SH-SY5Y (cell line): ENCODE data around the gene XNDC1N.

ENCODE experiments used
- GATA2 ChIP-seq: IDR thresholded peaks from 2 replicates; pipeline ENCODE4 v1.6.1; 2011; ENCODE audit warnings: mild to moderate bottlenecking, low read depth, low read length
- GATA3 ChIP-seq: IDR thresholded peaks from 2 replicates; pipeline ENCODE4 v1.6.1; 2011; ENCODE audit warnings: low read depth, mild to moderate bottlenecking, low read length, moderate library complexity

XNDC1N gene

DNA sequence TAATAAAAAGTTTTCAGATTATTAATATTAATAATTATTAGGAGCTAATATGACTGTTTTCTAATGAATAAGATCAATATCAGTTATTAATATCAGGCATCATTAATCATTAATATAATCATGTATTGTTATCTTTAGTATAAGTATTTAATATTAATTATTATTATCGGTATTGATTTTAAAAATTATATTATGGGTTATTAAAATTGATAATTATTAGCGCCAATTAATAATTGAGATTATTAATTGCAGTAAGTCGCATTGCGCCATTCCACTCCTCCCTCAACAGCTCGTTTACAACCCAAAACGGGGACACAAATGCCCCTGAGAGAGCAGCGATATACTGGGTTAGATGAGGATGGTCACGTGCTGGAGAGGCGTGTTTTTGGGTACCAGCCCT is 20.2 kb downstream of the XNDC1N start:
- TF ChIP-seq GATA3 = no peak
- no peak for TF ChIP-seq GATA2

GRCh38 chr11:71895961-71896360 is 32.4 kb downstream of the XNDC1N start:
- TF ChIP-seq GATA2 (no peak), GATA3 (no peak)
